LNCaP clone FGC (cell line): ENCODE data around the gene CLNK.
"Not testable (repeated sequence)": the region's sequence is repeated elsewhere in the genome, so short reads cannot be mapped to it uniquely, and the experiment has no call there.

Experiments used
- DNase-seq: peaks from one replicate; pipeline ENCODE4 v3.0.0-alpha.2; 2011; ENCODE audit warnings: low read depth
- H3K4me3 ChIP-seq: 2 replicates; pipeline ENCODE4 v1.5.1; 2011; ENCODE audit warnings: mild to moderate bottlenecking, low read depth, low read length, control low read depth
- TF ChIP-seq, protein P1 (sequence below): IDR thresholded peaks from 2 replicates; pipeline ENCODE4 v1.5.1; 2012; ENCODE audit warnings: mild to moderate bottlenecking; ENCODE audit not compliant: control insufficient read depth, insufficient read depth; ENCODE audit errors: extremely low read depth

Gene CLNK

DNA sequence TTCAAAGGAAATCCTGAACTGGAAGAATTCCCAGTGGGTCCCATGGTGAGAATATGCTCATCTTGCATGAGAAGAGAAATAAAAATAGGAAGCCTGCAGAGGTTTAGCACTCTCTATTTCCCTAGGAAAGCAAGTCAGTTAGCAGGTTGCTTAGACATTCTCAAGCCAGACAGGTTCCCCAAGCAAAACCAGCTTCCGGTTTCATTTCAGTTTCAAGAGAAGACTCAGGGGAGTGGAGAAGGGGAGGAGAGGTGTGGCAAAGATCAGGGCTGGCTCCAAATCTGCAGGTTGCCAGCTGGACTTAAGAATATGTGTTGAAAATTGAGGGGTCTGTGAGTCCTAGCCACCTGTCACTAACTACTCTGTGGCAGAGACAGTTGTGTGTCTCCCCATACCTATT lies 107.5 kb downstream of the CLNK start:
- no peak overlapping the region for H3K4me3 ChIP-seq
- no peak for DNase-seq
- TF ChIP-seq, protein P1, sequence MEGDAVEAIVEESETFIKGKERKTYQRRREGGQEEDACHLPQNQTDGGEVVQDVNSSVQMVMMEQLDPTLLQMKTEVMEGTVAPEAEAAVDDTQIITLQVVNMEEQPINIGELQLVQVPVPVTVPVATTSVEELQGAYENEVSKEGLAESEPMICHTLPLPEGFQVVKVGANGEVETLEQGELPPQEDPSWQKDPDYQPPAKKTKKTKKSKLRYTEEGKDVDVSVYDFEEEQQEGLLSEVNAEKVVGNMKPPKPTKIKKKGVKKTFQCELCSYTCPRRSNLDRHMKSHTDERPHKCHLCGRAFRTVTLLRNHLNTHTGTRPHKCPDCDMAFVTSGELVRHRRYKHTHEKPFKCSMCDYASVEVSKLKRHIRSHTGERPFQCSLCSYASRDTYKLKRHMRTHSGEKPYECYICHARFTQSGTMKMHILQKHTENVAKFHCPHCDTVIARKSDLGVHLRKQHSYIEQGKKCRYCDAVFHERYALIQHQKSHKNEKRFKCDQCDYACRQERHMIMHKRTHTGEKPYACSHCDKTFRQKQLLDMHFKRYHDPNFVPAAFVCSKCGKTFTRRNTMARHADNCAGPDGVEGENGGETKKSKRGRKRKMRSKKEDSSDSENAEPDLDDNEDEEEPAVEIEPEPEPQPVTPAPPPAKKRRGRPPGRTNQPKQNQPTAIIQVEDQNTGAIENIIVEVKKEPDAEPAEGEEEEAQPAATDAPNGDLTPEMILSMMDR, result no peak

DNA sequence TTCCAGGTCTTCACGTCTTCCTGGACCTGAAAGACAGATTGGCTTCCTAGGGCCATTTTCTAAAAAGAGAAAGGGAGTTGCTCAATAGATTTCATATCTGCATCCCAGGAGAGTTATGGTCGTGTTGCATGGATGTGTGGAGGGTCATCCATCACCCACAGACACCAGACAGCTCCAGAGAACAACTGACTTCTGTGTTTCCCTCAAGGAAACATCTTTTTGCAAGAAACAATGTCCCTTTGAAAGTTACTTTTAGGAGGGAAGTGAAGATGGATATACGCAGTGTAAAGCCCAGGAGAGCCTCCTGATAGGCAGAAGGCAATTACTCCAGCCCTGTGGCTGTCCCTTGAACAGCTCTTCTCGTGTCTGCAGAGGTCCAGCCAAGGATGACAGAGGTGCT lies 108.3 kb downstream of the CLNK start:
- TF ChIP-seq, protein P1, result no peak
- DNase-seq, result no peak
- H3K4me3 ChIP-seq, result no peak overlapping the region

DNA sequence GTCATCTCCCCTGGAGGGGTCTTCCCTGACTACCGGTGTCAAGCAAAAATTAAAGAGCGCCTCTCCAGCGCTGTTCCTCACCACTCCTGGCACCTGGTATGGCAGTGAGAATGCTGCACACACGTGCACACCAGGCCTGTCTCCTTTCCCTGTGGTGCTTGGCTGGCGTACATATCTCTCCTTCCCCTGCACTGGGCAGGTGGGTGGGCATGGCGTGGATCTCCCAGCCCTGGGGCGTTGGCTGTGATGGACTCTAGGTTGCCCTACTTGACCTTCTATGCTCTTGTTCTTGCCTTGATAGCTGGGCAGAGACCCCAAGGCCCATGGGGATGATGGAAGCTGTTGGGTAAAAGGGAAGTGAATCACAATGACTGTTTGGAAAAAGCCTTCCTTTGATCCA lies 109.2 kb downstream of the CLNK start:
- no peak overlapping the region for H3K4me3 ChIP-seq
- no peak for DNase-seq
- TF ChIP-seq, protein P1, result no peak

DNA sequence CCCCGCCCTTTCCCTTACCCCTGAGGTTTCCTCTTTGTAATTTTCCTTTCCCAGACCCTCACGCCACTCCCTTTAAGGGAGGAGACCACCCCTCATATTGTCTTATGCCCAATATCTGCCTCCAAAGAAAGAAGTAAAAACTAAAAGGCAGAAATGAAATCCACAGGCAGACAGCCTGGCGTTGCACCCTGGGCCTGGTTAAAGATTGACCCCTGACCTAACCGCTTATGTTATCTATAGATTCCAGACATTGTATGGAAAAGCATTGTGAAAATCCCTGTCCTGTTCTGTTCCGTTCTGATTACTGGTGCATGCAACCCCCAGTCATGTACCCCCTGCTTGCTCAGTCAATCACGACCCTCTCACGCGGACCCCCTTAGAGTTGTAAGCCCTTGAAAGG lies 110.0 kb downstream of the CLNK start:
- H3K4me3 ChIP-seq, DNase-seq: not testable (repeated sequence)

DNA sequence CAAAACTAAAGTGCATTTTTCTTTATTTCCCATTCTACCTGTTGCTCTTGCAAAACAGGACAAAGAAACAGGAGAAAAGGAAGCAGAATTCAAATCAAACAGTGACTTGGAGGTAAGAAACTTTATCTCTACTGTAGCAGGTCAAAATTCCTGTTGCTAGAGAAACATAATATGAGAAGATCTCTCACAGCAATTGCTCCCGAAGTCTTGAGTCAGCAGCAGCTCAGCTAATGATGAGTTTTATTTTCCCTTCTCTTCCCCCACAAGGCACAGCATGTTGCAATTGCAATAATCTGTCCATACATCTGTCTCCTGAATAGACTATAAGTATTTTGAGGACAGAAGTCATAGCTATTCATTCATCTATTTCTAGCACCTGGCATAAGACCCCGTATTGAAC lies 112.7 kb downstream of the CLNK start:
- TF ChIP-seq, protein P1, result no peak
- DNase-seq, result no peak
- H3K4me3 ChIP-seq, result no peak overlapping the region

DNA sequence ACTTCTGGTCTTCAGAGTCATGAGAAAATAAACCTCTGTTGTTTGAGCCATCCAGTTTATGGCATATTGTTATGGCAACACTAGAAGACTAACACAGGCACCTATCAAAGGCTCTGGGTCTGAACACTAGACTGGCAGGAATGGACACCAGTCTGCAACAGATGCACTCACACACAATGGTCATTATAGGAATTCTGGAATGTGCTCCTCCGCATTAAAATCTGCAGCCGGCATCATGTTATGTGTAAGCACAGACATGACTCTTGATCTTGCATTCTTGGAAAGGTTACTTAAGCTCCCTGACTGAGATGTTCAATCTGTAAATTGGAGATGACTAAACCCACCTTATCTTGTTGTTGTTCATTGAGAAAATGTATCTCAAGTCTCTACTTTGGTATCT lies 115.1 kb downstream of the CLNK start:
- DNase-seq, result no peak
- H3K4me3 ChIP-seq, result no peak overlapping the region
- TF ChIP-seq, protein P1, result no peak

DNA sequence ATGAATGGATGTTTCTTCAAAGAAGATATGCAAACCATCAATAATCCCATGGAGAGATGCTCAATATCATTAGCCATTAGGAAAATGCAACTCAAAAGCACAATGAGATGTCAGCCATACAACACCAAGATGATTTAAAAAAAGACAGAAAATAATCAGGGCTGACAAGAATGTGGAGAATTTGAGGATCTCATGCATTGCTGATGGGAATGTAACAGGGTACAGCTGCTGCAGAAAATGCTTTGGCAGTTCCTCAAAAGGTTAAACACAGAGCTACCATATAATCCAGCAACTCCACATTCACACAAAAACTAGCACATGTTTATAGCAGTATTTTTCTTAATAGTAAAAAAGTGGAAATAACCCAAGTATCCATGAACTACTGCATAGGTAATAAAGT lies 116.8 kb downstream of the CLNK start:
- TF ChIP-seq, protein P1, result no peak
- no peak for DNase-seq
- no peak overlapping the region for H3K4me3 ChIP-seq
